HepG2 (cell line): ENCODE data around the gene PEF1. TPM values are rescaled to one million over a fixed set of nuclear protein-coding genes. Genes with fewer than 3 reads are reported as not detected.

ENCODE experiments used
- CHD2 ChIP-seq: IDR thresholded peaks from 2 replicates; pipeline ENCODE4 v1.6.1; 2011; ENCODE audit warnings: low read depth, low read length, improper control_type of control experiment
- CREB1 ChIP-seq, 2 experiments: fragments of 450-650 bp in 1 of 2; IDR thresholded peaks; 2 replicates each; pipeline ENCODE4 v1.6.1; 2016 to 2017; ENCODE audit warnings: control low read depth in 1 of 2, mild to moderate bottlenecking in 1 of 2, missing compliant biosample characterization in 1 of 2, missing genetic modification characterization in 1 of 2
- ELF3 ChIP-seq: IDR thresholded peaks from 2 replicates; pipeline ENCODE4 v1.6.1; 2016; ENCODE audit warnings: missing genetic modification reagents, missing compliant biosample characterization
- GATAD2A ChIP-seq: IDR thresholded peaks from 2 replicates; pipeline ENCODE4 v1.6.1; 2016
- GPN1 ChIP-seq: sonication (generic); formaldehyde crosslinking; IDR thresholded peaks from 2 replicates; pipeline ENCODE4 v1.5.1; 2020; ENCODE audit warnings: missing genetic modification reagents, borderline replicate concordance
- HIVEP1 ChIP-seq: sonication (generic); formaldehyde crosslinking; IDR thresholded peaks from 2 replicates; pipeline ENCODE4 v1.4.0; 2020; ENCODE audit warnings: mild to moderate bottlenecking, missing genetic modification reagents
- HMGA1 ChIP-seq: sonication (generic); formaldehyde crosslinking; conservative IDR thresholded peaks from 2 replicates; pipeline ENCODE4 v1.4.0; 2020; ENCODE audit warnings: missing genetic modification reagents
- JUND ChIP-seq: sonication (generic); formaldehyde crosslinking; IDR thresholded peaks from 2 replicates; pipeline ENCODE4 v1.8.0; 2022; ENCODE audit warnings: mild to moderate bottlenecking, missing genetic modification reagents
- MAZ ChIP-seq, 2 experiments: sonication (generic) in 1 of 2; formaldehyde crosslinking in 1 of 2; IDR thresholded peaks; 2 replicates each; pipeline versions ENCODE4 v1.5.0 to v1.6.1; 2012 to 2020; ENCODE audit warnings: low read depth in 2 of 2, mild to moderate bottlenecking in 2 of 2, borderline replicate concordance in 1 of 2, improper control_type of control experiment in 1 of 2, low read length in 1 of 2, missing genetic modification reagents in 1 of 2, moderate library complexity in 1 of 2
- MLLT10 ChIP-seq: sonication (generic); formaldehyde crosslinking; IDR thresholded peaks from 2 replicates; pipeline ENCODE4 v1.4.0; 2020; ENCODE audit warnings: missing genetic modification reagents
- NR2C2 ChIP-seq: sonication (generic); formaldehyde crosslinking; IDR thresholded peaks from 2 replicates; pipeline ENCODE4 v1.4.0; 2020; ENCODE audit warnings: missing genetic modification reagents, mild to moderate bottlenecking, moderate library complexity, borderline replicate concordance
- SMAD3 ChIP-seq: sonication (generic); formaldehyde crosslinking; IDR thresholded peaks from 2 replicates; pipeline ENCODE4 v1.4.0; 2020; ENCODE audit warnings: missing genetic modification reagents
- ZMAT3 ChIP-seq: sonication (generic); formaldehyde crosslinking; conservative IDR thresholded peaks from 2 replicates; pipeline ENCODE4 v1.7.0; 2021; ENCODE audit warnings: missing genetic modification reagents
- ZNF468 ChIP-seq: sonication (generic); formaldehyde crosslinking; IDR thresholded peaks from 2 replicates; pipeline ENCODE4 v1.8.0; 2022; ENCODE audit warnings: mild to moderate bottlenecking, moderate library complexity, missing genetic modification reagents
- ZNF678 ChIP-seq: sonication (generic); formaldehyde crosslinking; IDR thresholded peaks from 2 replicates; pipeline ENCODE4 v1.4.0; 2020; ENCODE audit warnings: mild to moderate bottlenecking, missing genetic modification reagents
- ZNF878 ChIP-seq: sonication (generic); formaldehyde crosslinking; IDR thresholded peaks from 2 replicates; pipeline ENCODE4 v1.8.1; 2023; ENCODE audit warnings: mild to moderate bottlenecking, missing genetic modification reagents, moderate library complexity
- polyA plus RNA-seq, 8 experiments: library from polyadenylated mRNA; depleted of rRNA in 3 of 8; stranded (reverse) in 7 of 8; unstranded in 1 of 8; fragments of >200 nt; fragmentation: Illumina TruSeq in 4 of 8; extraction: Trizol in 4 of 8; gene quantifications; 2 replicates each; pipeline versions ENCODE4 v1.2.1 to v1.2.3, GENCODE V29; 2011 to 2016; ENCODE audit warnings: low read depth in 4 of 8, missing spikeins in 1 of 8, mixed read lengths in 1 of 8; ENCODE audit not compliant: insufficient read depth in 1 of 8
- total RNA-seq, 5 experiments: library from RNA; depleted of rRNA; stranded (reverse); fragments of >200 nt; fragmentation: Illumina TruSeq; extraction: Trizol; gene quantifications; 2 replicates each; pipeline ENCODE4 v1.2.3, GENCODE V29; 2016; ENCODE audit warnings: low read depth in 1 of 5
- TF ChIP-seq, protein P1 (sequence below): sonication (generic); formaldehyde crosslinking; IDR thresholded peaks from 2 replicates; pipeline ENCODE4 v1.4.0; 2020; ENCODE audit warnings: missing genetic modification reagents
- TF ChIP-seq, protein P2 (sequence below): sonication (generic); formaldehyde crosslinking; IDR thresholded peaks from 2 replicates; pipeline ENCODE4 v1.5.0; 2020; ENCODE audit warnings: missing genetic modification reagents
- TF ChIP-seq, protein P3 (sequence below): sonication (generic); formaldehyde crosslinking; IDR thresholded peaks from 2 replicates; pipeline ENCODE4 v1.5.1; 2020; ENCODE audit warnings: mild to moderate bottlenecking, moderate library complexity, missing genetic modification reagents
- TF ChIP-seq, protein P4 (sequence below): sonication (generic); formaldehyde crosslinking; IDR thresholded peaks from 2 replicates; pipeline ENCODE4 v1.8.1; 2023; ENCODE audit warnings: mild to moderate bottlenecking, moderate library complexity, missing genetic modification reagents
- TF ChIP-seq, protein P5 (sequence below): sonication (generic); formaldehyde crosslinking; IDR thresholded peaks from 2 replicates; pipeline ENCODE4 v1.5.0; 2020; ENCODE audit warnings: mild to moderate bottlenecking, missing genetic modification reagents, moderate library complexity

PEF1 gene
- total and polyA plus RNA-seq, 2 of the 13 experiments (the other 11 are each of a cell fraction or from before 2014, with no cell fraction given): 57.1 to 57.8 TPM

DNA sequence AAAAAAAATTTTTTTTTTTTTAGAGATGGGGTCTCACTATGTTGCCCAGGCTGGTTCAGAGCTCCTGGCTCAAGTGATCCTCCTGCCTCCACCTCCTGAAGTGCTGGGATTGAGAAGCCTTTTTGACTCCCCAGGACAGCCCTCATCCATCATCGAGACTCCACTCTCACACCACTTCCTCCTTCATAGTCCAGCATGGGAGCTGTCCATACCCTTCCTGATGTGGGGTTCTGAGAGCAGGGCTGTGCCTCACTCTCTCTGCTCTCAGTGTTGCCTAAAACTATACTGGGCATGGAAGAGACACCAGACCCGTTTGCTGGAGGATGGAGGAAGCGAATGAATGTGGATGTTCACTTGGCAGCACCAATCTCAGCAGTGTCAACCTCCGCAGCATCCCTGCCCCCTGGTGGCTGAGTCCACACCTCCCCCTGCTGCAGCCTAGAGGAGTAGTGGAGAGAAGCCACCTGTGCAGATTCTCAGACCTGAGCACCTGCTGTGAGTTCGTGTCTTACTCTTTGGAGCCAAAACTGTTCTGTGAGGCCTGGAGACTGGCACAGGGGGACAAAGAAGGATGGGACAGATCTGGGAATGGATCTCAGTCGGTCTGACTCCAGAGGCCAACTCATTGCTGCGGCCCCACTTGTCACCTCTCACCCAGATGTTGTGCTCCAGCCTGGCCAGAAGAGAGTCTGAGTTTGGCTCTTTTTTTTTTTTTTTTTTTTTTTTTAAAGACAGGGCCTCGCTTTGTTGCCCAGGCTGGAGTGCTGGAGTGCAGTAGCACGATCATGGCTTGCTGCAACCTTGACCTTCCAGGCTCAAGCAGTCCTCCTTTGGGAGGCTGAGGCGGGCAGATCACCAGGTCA, 50.7 kb downstream of the PEF1 start (continued):
- no peak for TF ChIP-seq MAZ (IDR thresholded peaks at IDR 0.05; ENCODE audit: borderline replicate concordance, low read depth, low read length)
- TF ChIP-seq MAZ (CRISPR knock-in tag; IDR thresholded peaks at IDR 0.05; ENCODE audit: low read depth): 0 out of 2 replicates have a peak, but pooled peaks have one; percentile 38
- no peak for TF ChIP-seq NR2C2 (CRISPR knock-in tag)
- TF ChIP-seq GPN1 (CRISPR knock-in tag): no peak
- TF ChIP-seq, protein P1, sequence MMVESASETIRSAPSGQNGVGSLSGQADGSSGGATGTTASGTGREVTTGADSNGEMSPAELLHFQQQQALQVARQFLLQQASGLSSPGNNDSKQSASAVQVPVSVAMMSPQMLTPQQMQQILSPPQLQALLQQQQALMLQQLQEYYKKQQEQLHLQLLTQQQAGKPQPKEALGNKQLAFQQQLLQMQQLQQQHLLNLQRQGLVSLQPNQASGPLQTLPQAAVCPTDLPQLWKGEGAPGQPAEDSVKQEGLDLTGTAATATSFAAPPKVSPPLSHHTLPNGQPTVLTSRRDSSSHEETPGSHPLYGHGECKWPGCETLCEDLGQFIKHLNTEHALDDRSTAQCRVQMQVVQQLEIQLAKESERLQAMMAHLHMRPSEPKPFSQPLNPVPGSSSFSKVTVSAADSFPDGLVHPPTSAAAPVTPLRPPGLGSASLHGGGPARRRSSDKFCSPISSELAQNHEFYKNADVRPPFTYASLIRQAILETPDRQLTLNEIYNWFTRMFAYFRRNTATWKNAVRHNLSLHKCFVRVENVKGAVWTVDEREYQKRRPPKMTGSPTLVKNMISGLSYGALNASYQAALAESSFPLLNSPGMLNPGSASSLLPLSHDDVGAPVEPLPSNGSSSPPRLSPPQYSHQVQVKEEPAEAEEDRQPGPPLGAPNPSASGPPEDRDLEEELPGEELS (CRISPR knock-in tag): no peak
- TF ChIP-seq, protein P2, sequence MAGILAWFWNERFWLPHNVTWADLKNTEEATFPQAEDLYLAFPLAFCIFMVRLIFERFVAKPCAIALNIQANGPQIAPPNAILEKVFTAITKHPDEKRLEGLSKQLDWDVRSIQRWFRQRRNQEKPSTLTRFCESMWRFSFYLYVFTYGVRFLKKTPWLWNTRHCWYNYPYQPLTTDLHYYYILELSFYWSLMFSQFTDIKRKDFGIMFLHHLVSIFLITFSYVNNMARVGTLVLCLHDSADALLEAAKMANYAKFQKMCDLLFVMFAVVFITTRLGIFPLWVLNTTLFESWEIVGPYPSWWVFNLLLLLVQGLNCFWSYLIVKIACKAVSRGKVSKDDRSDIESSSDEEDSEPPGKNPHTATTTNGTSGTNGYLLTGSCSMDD (CRISPR knock-in tag): no peak
- no peak for TF ChIP-seq SMAD3 (CRISPR knock-in tag)
- TF ChIP-seq, protein P3, sequence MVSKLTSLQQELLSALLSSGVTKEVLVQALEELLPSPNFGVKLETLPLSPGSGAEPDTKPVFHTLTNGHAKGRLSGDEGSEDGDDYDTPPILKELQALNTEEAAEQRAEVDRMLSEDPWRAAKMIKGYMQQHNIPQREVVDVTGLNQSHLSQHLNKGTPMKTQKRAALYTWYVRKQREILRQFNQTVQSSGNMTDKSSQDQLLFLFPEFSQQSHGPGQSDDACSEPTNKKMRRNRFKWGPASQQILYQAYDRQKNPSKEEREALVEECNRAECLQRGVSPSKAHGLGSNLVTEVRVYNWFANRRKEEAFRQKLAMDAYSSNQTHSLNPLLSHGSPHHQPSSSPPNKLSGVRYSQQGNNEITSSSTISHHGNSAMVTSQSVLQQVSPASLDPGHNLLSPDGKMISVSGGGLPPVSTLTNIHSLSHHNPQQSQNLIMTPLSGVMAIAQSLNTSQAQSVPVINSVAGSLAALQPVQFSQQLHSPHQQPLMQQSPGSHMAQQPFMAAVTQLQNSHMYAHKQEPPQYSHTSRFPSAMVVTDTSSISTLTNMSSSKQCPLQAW (CRISPR knock-in tag): peak; percentile 60; the same call in 1 of the 2 replicates
- TF ChIP-seq ZMAT3 (CRISPR knock-in tag): no peak
- no peak for TF ChIP-seq HMGA1 (CRISPR knock-in tag)
- TF ChIP-seq, protein P4, sequence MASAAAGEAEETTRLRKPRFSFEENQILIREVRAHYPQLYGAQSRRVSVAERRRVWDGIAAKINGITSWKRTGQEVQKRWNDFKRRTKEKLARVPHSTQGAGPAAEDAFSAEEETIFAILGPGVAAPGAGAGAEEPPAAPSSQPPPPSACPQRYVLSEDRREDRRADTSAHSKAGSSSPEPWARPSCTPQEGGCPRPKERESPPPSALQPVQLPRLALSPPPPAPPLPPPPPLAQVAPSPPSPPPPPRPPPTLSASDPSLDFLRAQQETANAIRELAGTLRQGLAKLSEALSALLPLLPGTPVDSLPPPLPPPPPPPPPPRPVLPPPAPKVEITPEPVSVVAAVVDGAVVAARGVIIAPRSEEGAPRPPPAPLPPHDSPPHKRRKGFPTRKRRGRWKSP (CRISPR knock-in tag): no peak
- no peak for TF ChIP-seq CHD2
- no peak for TF ChIP-seq ZNF468 (CRISPR knock-in tag)
- TF ChIP-seq, protein P5, sequence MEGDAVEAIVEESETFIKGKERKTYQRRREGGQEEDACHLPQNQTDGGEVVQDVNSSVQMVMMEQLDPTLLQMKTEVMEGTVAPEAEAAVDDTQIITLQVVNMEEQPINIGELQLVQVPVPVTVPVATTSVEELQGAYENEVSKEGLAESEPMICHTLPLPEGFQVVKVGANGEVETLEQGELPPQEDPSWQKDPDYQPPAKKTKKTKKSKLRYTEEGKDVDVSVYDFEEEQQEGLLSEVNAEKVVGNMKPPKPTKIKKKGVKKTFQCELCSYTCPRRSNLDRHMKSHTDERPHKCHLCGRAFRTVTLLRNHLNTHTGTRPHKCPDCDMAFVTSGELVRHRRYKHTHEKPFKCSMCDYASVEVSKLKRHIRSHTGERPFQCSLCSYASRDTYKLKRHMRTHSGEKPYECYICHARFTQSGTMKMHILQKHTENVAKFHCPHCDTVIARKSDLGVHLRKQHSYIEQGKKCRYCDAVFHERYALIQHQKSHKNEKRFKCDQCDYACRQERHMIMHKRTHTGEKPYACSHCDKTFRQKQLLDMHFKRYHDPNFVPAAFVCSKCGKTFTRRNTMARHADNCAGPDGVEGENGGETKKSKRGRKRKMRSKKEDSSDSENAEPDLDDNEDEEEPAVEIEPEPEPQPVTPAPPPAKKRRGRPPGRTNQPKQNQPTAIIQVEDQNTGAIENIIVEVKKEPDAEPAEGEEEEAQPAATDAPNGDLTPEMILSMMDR (CRISPR knock-in tag): peak; percentile 98
- no peak for TF ChIP-seq JUND
- no peak for TF ChIP-seq MLLT10 (CRISPR knock-in tag)
- TF ChIP-seq ELF3: peak; percentile 46; the same call in 1 of the 2 replicates
- TF ChIP-seq ZNF878: no peak
- TF ChIP-seq GATAD2A (CRISPR knock-in tag): peak; percentile 38; the same call in 1 of the 2 replicates
- TF ChIP-seq HIVEP1: no peak
- TF ChIP-seq ZNF678 (CRISPR knock-in tag): no peak
- no peak for TF ChIP-seq CREB1 (IDR thresholded peaks at IDR 0.05)
- no peak for TF ChIP-seq CREB1 (CRISPR knock-in tag; IDR thresholded peaks at IDR 0.05)
